IMR-90 (cell line): ENCODE results near the gene KRTAP21-1. TPM values are rescaled to one million over a fixed set of nuclear protein-coding genes. Genes with fewer than 3 reads are reported as not detected.

Experiments
- ATAC-seq: fragments of 200-7000 bp; cut with Tn5 transposase; 2 replicates; pipeline ENCODE4 v1.9.1; 2020; ENCODE audit warnings: low read depth, mild to moderate bottlenecking, moderate library complexity
- BruUV-seq: library from RNA; stranded (reverse); fragments of 400-500 nt; replicated peaks from 2 replicates; lab custom pipeline; 2021; lab: Mats Ljungman, UMichigan
- CTCF ChIA-PET: fragments of 300-600 bp; formaldehyde crosslinking; extraction: SDS; loops from one replicate; lab custom pipeline; 2021; ENCODE audit warnings: antibody characterized with exemption; lab: Yijun Ruan, JAX
- POLR2A ChIA-PET: fragments of 300-600 bp; sonication (Branson Sonifier 250); formaldehyde crosslinking; loops from one replicate; lab custom pipeline; 2022; ENCODE audit warnings: antibody characterized with exemption; ENCODE audit not compliant: unreplicated experiment; lab: Charles Lee
- DNase-seq: peaks from one replicate; pipeline ENCODE4 v3.0.0; 2013
- H2AFZ ChIP-seq: replicated peaks from 2 replicates; pipeline ENCODE3; 2013; ENCODE audit warnings: low read length, mild to moderate bottlenecking; ENCODE audit not compliant: poor library complexity
- H2AK5ac ChIP-seq: 2 replicates; pipeline ENCODE4 v1.6.1; 2013; ENCODE audit warnings: low read depth, low read length, inconsistent platforms
- H2AK9ac ChIP-seq: replicated peaks from 2 replicates; pipeline ENCODE3; 2013; ENCODE audit warnings: mild to moderate bottlenecking, low read depth, low read length, moderate library complexity; ENCODE audit not compliant: poor library complexity
- H2BK120ac ChIP-seq: 2 replicates; pipeline ENCODE4 v1.6.1; 2013; ENCODE audit warnings: low read depth, low read length, inconsistent platforms
- H2BK15ac ChIP-seq: 3 replicates; pipeline ENCODE4 v1.6.1; 2013; ENCODE audit warnings: low read depth, low read length, inconsistent platforms
- H2BK20ac ChIP-seq: 2 replicates; pipeline ENCODE4 v1.6.1; 2013; ENCODE audit warnings: low read depth, mild to moderate bottlenecking, inconsistent platforms, low read length, moderate library complexity
- H2BK5ac ChIP-seq: 2 replicates; pipeline ENCODE4 v1.6.1; 2013; ENCODE audit warnings: mild to moderate bottlenecking, low read depth, low read length, inconsistent platforms; ENCODE audit not compliant: poor library complexity, severe bottlenecking
- H3K14ac ChIP-seq: replicated peaks from 2 replicates; pipeline ENCODE4 v1.6.1; 2013; ENCODE audit warnings: low read depth, low read length, inconsistent platforms
- H3K18ac ChIP-seq: 2 replicates; pipeline ENCODE4 v1.6.1; 2013; ENCODE audit warnings: low read depth, low read length, control low read depth
- H3K23ac ChIP-seq: 2 replicates; pipeline ENCODE4 v1.6.1; 2013; ENCODE audit warnings: low read depth, low read length, inconsistent platforms
- H3K27ac ChIP-seq: 2 replicates; pipeline ENCODE4 v1.5.1; 2013; ENCODE audit warnings: mild to moderate bottlenecking, control low read depth, low read length; ENCODE audit not compliant: insufficient read depth
- H3K27me3 ChIP-seq: 2 replicates; pipeline ENCODE4 v1.6.1; 2013; ENCODE audit warnings: low read length; ENCODE audit not compliant: control insufficient read depth, insufficient read depth
- H3K36me3 ChIP-seq: 2 replicates; pipeline ENCODE4 v1.6.1; 2013; ENCODE audit warnings: low read length, mixed read lengths; ENCODE audit not compliant: control insufficient read depth, insufficient read depth
- H3K4ac ChIP-seq: 2 replicates; pipeline ENCODE4 v1.6.1; 2013; ENCODE audit warnings: low read depth, low read length, inconsistent platforms
- H3K4me1 ChIP-seq: 2 replicates; pipeline ENCODE4 v1.6.1; 2013; ENCODE audit warnings: low read length, mixed read lengths; ENCODE audit not compliant: control insufficient read depth, insufficient read depth
- H3K4me2 ChIP-seq: 2 replicates; pipeline ENCODE4 v1.6.1; 2013; ENCODE audit warnings: low read depth, mild to moderate bottlenecking, control low read depth, low read length, moderate library complexity
- H3K4me3 ChIP-seq: 2 replicates; pipeline ENCODE4 v1.5.1; 2013; ENCODE audit warnings: low read depth, mild to moderate bottlenecking, control low read depth, low read length, moderate library complexity; ENCODE audit not compliant: insufficient read depth
- H3K56ac ChIP-seq: 2 replicates; pipeline ENCODE4 v1.6.1; 2013; ENCODE audit warnings: low read length, inconsistent platforms; ENCODE audit not compliant: insufficient read depth; ENCODE audit errors: extremely low read depth
- H3K79me1 ChIP-seq, 2 experiments: 2 replicates each; pipeline ENCODE4 v1.6.1; 2013; ENCODE audit warnings: low read length in 2 of 2, inconsistent platforms in 1 of 2, low read depth in 1 of 2
- H3K9ac ChIP-seq: 2 replicates; pipeline ENCODE4 v1.6.1; 2013; ENCODE audit warnings: low read depth, low read length, control low read depth
- H3K9me1 ChIP-seq: 2 replicates; pipeline ENCODE4 v1.6.1; 2013; ENCODE audit warnings: low read length, inconsistent platforms; ENCODE audit not compliant: insufficient read depth
- H3K9me3 ChIP-seq: 2 replicates; pipeline ENCODE4 v1.6.1; 2013; ENCODE audit warnings: low read length; ENCODE audit not compliant: control insufficient read depth, insufficient read depth
- H4K20me1 ChIP-seq: 2 replicates; pipeline ENCODE4 v1.6.1; 2013; ENCODE audit warnings: low read length, inconsistent platforms; ENCODE audit not compliant: insufficient read depth
- H4K5ac ChIP-seq: 2 replicates; pipeline ENCODE4 v1.6.1; 2013; ENCODE audit warnings: mild to moderate bottlenecking, low read depth, low read length, control low read depth
- H4K8ac ChIP-seq, 2 experiments: 2 replicates each; pipeline ENCODE4 v1.6.1; 2013; ENCODE audit warnings: low read depth in 2 of 2, low read length in 2 of 2, control low read depth in 1 of 2, inconsistent platforms in 1 of 2
- H4K91ac ChIP-seq: 2 replicates; pipeline ENCODE4 v1.6.1; 2013; ENCODE audit warnings: low read depth, low read length, inconsistent platforms; ENCODE audit not compliant: insufficient read depth
- BHLHE40 ChIP-seq: fragments of 150-350 bp; IDR thresholded peaks from 2 replicates; pipeline ENCODE4 v1.6.1; 2016; ENCODE audit warnings: mild to moderate bottlenecking, low read depth, low read length
- CEBPB ChIP-seq: IDR thresholded peaks from 2 replicates; pipeline ENCODE4 v1.6.1; 2012; ENCODE audit warnings: low read depth, low read length, improper control_type of control experiment
- CHD1 ChIP-seq: IDR thresholded peaks from 2 replicates; pipeline ENCODE4 v1.6.1; 2012; ENCODE audit warnings: low read depth, low read length, improper control_type of control experiment
- CTCF ChIP-seq: conservative IDR thresholded peaks from 2 replicates; pipeline ENCODE4 v1.5.1; 2012; ENCODE audit warnings: mild to moderate bottlenecking, low read depth, low read length, improper control_type of control experiment
- ELK1 ChIP-seq: fragments of 150-350 bp; IDR thresholded peaks from 2 replicates; pipeline ENCODE4 v1.6.1; 2016; ENCODE audit warnings: low read depth, mild to moderate bottlenecking, low read length, moderate library complexity, borderline replicate concordance
- FOS ChIP-seq: fragments of 150-350 bp; IDR thresholded peaks from 2 replicates; pipeline ENCODE4 v1.6.1; 2016; ENCODE audit warnings: low read depth, low read length
- MAFK ChIP-seq: IDR thresholded peaks from 2 replicates; pipeline ENCODE4 v1.6.1; 2012; ENCODE audit warnings: low read depth, low read length, improper control_type of control experiment
- MAZ ChIP-seq: IDR thresholded peaks from 2 replicates; pipeline ENCODE4 v1.6.1; 2012; ENCODE audit warnings: low read depth, mild to moderate bottlenecking, low read length, improper control_type of control experiment, moderate library complexity, borderline replicate concordance
- MXI1 ChIP-seq: IDR thresholded peaks from 2 replicates; pipeline ENCODE4 v1.6.1; 2012; ENCODE audit warnings: low read depth, mild to moderate bottlenecking, low read length, moderate library complexity, borderline replicate concordance
- NFE2L2 ChIP-seq: fragments of 150-350 bp; IDR thresholded peaks from 2 replicates; pipeline ENCODE4 v1.6.1; 2016; ENCODE audit warnings: low read depth, mild to moderate bottlenecking, low read length
- POLR2A ChIP-seq: IDR thresholded peaks from 2 replicates; pipeline ENCODE4 v1.6.1; 2012; ENCODE audit warnings: mild to moderate bottlenecking, low read depth, low read length
- RAD21 ChIP-seq: IDR thresholded peaks from 2 replicates; pipeline ENCODE4 v1.6.1; 2012; ENCODE audit warnings: low read length, improper control_type of control experiment
- RCOR1 ChIP-seq: IDR thresholded peaks from 2 replicates; pipeline ENCODE4 v1.6.1; 2012; ENCODE audit warnings: mild to moderate bottlenecking, low read length, improper control_type of control experiment; ENCODE audit not compliant: insufficient replicate concordance
- RFX5 ChIP-seq: IDR thresholded peaks from 2 replicates; pipeline ENCODE4 v1.8.0; 2012; ENCODE audit warnings: low read depth, mild to moderate bottlenecking, low read length, moderate library complexity
- SMC3 ChIP-seq: fragments of 150-350 bp; IDR thresholded peaks from 2 replicates; pipeline ENCODE4 v1.6.1; 2016; ENCODE audit warnings: low read depth, mild to moderate bottlenecking, antibody characterized with exemption, low read length, moderate library complexity
- USF2 ChIP-seq: fragments of 150-350 bp; IDR thresholded peaks from 2 replicates; pipeline ENCODE4 v1.6.1; 2017; ENCODE audit warnings: mild to moderate bottlenecking, antibody characterized with exemption, low read length, low read depth
- WGBS, 2 experiments: methylation state at CpG; one replicate each; pipeline versions ENCODE4 v1.1.5 to v1.1.7; 2013; ENCODE audit warnings: missing lambda C conversion rate in 2 of 2; ENCODE audit not compliant: insufficient read length in 1 of 2; ENCODE audit errors: extremely low coverage in 2 of 2; 5-methylcytosine and 5-hydroxymethylcytosine counted together
- dilution Hi-C: fragments of 300-500 bp; cut with HindIII; formaldehyde crosslinking; loops from one replicate; pipeline ENCODE4 v1.14.3; 2018; ENCODE audit warnings: low sequenced_read_pairs; ENCODE audit not compliant: unreplicated experiment
- in situ Hi-C: fragments of 300-500 bp; cut with MboI; formaldehyde crosslinking; loops from 3 replicates; pipeline ENCODE4 v1.14.3; 2019; ENCODE audit warnings: low sequenced_read_pairs, inconsistent platforms, mixed read lengths
- intact Hi-C: fragments of 100-400 bp; cut with micrococcal nuclease; formaldehyde crosslinking; loops from 2 replicates; pipeline ENCODE4 v1.10.0; 2022
- polyA plus RNA-seq, 3 experiments: library from polyadenylated mRNA; depleted of rRNA; stranded (reverse); fragments of >200 nt; gene quantifications; 2 replicates each; pipeline ENCODE4 v1.2.3, GENCODE V29; 2012; ENCODE audit warnings: low replicate concordance in 1 of 3
- total RNA-seq: library from RNA; depleted of rRNA; stranded (reverse); fragments of >200 nt; gene quantifications from 2 replicates; pipeline ENCODE4 v1.2.3, GENCODE V29; 2012

KRTAP21-1 gene
- total and polyA plus RNA-seq, 2 of the 4 experiments (the other 2 are of a cell fraction): not detected

- dilution Hi-C loops: no loop called here
- CTCF ChIA-PET: no interaction called here
- in situ Hi-C loops: no loop called here
Measured at GRCh38 chr21:30717105-30717504, 38.1 kb downstream of the KRTAP21-1 start.

More at GRCh38 chr21:30717105-30717504, 38.1 kb downstream of the KRTAP21-1 start:
- POLR2A ChIA-PET: no interaction called here
- Histone ChIP-seq H3K9ac (no peak overlapping the region), H4K8ac (no peak overlapping the region), H3K4me3 (no peak overlapping the region), H2BK15ac (no peak overlapping the region), H4K20me1 (no peaks in the 10 kb centered on the region), H2BK120ac (no peak overlapping the region), H2AK9ac (no peak overlapping the region), H3K27ac (no peak overlapping the region), H3K27me3 (no peaks in the 10 kb centered on the region), H3K4me2 (no peak overlapping the region), H2BK20ac (no peak overlapping the region), H2AFZ (no peak overlapping the region), H2AK5ac (no peak overlapping the region), H2BK5ac (no peak overlapping the region), H4K91ac (no peak overlapping the region), H3K9me1 (no peaks in the 10 kb centered on the region), H3K4me1 (no peaks in the 10 kb centered on the region), H3K23ac (no peak overlapping the region), H3K79me1 (no peaks in the 10 kb centered on the region), H3K14ac (no peak overlapping the region), H3K56ac (no peak overlapping the region), H3K9me3 (no peaks in the 10 kb centered on the region), H3K18ac (no peak overlapping the region), H3K36me3 (no peaks in the 10 kb centered on the region), H4K5ac (no peak overlapping the region), H3K4ac (no peak overlapping the region)
- intact Hi-C loops: no loop called here
- DNase-seq (no peak), ATAC-seq (no peak)
- TF ChIP-seq MAZ (no peak), MAFK (no peak), RCOR1 (no peak), CHD1 (no peak), RAD21 (no peak), ELK1 (no peak), CTCF (no peak), USF2 (no peak), POLR2A (no peak), NFE2L2 (no peak), MXI1 (no peak), RFX5 (no peak), FOS (no peak), CEBPB (no peak), SMC3 (no peak), BHLHE40 (no peak)
- no CpG with 5 or more reads among the region's 2 CpGs for WGBS, 2 experiments
- no TSS peak for BruUV-seq
